GM21526 (cell line): ENCODE results near the gene PUS1.

ENCODE experiments used
- ATAC-seq: cut with Tn5 transposase; IDR thresholded peaks from one replicate; pipeline ENCODE4 v1.9.1; 2021; ENCODE audit warnings: moderate library complexity; ENCODE audit not compliant: unreplicated experiment, low FRiP score

Gene PUS1

DNA sequence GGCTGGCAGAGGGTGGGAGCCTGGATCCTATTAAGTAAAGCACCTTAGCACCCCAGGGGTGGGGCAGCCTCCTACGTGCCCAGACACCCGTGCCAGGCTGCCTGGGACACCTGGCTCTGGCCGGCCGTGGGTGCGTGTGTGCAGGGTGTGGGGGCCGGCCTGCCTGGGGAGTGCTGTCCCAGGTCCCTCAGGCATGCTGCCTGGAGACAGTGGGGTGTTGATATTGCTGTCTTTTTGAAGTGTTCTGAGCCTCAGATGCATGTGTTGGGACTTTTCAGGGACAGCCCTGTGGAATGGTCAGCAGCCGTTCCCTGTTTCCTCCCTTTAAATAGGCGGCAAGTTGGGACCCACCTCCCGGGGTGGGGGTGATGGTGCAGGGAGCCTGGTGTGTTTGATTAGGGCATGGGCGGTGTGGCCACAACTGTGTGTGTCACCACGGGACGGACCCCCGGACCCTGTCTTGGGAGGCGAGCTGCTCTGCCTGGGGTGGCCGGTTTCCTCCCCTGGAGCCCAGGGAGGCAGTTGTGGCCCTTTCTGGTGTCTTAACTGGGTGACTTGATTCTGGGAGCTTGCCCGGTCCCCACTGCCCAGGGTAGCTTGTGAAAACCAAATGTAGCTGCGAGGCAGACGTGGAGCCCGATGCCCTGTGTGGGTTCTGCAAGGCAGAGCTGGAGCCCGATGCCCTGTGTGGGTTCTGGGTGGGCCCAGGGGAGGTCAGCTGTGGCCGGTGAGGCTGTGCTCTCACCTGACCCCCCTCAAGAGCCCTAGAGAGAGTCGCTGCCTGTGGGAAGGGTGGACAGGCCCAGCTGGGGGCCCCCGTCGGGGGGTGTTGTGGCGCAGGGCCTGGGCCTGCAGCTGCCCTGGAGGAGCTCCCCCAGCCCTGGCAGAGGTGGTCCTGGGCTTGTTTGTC lies 26.5 kb upstream of the PUS1 start:
- no peak for ATAC-seq

DNA sequence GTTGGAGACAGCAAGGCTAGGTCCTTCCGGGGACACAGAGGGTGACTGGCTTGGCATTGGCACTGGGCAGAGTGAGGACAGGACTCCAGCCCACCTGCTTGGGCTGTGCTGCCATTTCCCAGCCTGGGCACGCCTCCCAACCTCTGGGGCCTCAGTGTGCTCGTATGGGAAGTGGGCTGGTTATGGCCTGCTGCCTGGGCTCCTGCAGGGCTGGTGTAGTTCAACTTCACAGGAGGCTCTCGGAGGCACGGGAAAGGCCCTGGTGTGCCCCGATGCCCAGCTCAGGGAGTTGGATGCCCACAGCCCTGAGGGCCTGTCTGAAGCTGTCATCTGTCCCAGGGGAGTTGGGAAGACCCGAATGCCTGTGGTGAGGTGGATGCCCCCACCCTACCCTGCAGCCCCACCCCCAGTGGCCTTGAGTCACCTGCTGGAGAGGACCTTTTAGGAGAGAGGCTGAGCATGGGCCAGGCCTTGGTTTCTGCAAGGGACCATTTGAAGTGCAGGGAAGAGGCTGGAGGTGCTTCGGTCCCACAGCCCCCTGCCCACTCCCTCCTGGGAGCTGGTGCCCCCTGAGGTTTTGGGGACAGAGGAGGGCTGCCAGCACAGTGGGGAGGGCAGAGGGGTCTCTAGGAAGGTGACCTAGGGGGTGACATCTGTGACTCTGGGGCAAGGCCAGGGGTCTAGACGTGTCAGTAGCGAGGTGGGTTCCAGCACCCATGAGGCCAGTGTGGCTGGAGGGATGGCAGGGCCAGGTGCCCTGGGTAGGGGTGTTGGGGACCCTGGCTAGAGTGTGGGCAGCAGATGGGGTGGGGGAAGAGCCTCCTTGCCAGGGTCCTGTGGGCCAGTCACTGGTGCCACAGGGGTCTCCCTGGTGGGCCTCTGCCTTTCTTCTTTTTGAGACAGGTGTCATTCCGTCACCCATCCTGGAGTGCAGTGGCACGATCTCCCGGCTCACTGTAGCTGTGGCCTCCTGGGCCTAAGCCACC lies 25.5 kb upstream of the PUS1 start:
- ATAC-seq = no peak

DNA sequence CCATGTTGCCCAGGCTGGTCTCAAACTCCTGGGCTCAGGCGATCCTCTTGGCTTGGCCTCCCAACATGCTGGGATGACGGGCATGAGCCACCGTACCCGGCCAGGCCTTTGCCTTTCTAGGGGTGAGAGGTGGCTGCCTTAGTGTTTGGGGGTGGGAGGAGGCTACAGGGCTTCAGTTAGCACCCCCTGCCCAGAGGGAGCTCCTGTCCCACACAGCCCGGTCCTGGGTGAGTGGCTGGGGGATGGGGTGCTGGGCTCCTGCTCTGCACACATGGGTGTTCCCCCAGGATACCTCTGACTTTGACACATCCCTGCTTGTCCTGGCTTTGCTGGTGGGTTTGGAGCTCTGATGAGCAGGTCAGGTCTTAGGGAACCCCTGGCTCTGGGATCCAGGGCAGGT lies 24.7 kb upstream of the PUS1 start:
- ATAC-seq = no peak

DNA sequence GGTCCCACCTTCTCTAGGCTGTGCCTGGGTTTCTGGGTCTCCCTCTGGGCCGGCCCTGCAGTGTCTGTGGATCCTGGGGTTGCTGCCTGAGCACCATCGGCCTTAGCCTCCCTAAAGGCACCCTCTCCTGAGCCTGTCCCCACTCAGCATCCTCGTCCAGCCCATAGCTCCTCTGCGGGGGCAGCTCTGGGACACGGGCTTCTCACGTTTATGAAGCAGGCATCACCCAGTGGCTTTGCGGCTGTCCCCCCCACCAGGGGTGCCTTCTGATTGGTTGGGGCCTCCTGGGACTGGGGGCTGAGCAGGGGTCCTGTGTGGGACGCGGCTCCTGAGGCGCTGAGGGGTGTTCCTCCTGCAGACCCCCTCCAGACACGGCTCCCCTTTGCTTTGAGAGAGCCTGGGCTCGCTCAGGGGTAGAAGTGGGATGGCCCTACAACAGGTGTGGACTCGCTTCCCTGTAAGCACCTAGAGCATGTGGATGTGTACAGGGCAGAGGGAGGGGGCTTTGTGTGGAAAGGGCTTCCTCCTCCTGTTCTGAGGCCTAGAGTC lies 23.9 kb upstream of the PUS1 start:
- ATAC-seq = no peak

DNA sequence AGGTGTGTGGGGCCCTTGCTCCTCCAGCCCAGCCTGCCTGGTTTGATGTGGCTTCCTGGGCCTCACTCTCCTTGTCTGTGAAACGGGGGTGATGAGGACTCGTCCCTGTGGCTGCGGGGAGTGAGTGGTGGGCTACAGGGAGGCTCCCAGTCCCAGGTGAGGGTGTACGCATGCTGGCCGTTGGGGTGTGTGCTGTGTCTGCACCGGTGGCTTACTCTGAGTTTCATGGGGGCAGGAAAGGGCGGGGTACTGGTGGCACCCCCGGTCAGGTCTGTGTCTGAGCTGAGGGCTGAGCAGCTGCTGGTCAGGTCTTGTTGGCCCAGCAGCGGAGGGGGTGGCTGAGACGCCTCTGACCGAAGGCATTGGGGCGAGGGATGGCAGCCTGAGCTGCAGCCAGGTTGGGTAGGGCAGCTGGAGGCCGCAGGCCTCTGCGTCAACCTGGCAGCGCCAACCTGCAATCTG lies 23.4 kb upstream of the PUS1 start:
- no peak for ATAC-seq

DNA sequence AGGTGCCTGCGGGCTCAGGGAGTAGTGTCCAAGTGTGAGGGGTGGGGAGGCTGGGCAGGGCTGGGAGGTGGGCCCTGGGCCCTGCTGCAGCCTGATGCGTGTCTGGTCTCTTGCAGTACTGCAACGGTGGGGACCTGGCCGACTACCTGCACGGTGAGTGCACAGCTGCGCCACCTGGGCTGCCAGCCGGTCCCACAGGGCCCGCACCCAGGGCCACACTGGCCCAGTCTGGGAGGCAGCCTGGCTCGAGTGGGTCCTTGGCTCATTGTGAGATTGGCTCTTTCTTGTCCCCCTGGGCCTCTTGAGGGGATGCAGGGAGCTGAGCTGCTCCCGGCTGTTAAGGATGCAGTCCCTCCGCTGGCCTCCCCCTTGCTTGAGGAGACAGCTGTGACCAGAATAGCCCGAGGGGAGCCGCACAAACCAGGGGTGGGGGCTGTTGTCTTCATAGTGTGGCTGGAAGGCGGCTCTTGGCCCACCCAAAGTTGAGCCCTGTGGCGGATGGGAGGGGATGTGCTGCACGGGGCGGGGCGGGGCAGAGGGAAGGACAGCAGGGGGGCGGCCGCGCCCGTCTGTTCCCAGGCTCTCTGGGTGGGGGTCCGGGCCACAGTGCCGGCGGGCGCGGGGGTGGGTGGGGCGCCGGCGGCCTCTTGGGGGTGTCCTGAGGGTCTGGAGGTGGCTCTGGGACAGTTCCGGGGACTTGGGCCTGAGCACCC lies 21.5 kb upstream of the PUS1 start:
- no peak for ATAC-seq

DNA sequence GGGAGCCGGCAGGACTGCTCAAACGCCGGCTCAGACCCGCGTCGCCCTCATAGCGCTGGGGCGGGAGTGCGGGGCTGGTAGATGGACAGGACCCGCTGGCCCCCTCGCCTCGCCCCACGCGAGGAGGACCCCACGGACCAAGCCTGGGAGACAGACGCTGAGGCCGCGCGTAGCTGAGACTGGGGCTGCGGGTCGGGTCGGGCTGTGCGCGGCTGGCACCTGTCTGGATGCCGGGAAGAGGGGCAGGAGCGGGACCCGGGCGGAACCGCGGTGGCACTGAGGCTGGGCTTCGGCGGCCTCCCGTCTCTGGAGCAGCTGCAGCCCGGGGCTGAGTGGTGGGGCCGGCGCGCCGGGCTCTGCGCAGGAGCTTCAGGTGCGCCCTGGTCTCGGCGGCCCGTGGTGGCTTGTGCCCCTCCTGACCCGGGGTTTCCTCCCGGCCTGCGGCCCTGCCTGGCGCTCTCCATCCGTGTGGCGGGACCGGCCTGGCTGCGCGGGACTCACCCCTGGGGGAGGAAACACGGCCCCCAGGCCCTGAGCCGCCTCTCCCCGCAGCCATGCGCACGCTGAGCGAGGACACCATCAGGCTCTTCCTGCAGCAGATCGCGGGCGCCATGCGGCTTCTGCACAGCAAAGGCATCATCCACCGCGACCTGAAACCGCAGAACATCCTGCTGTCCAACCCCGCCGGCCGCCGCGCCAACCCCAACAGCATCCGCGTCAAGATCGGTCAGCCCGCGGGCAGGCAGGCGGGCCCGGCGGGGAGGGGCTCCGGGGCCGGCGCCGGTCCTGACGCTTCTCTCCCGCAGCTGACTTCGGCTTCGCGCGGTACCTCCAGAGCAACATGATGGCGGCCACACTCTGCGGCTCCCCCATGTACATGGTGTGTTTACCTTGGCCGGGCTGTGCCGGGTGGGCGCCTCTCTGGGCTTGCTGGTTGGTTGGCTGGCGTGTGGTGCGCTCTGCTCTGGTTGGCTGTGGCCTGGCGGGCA lies 20.7 kb upstream of the PUS1 start:
- ATAC-seq = no peak

DNA sequence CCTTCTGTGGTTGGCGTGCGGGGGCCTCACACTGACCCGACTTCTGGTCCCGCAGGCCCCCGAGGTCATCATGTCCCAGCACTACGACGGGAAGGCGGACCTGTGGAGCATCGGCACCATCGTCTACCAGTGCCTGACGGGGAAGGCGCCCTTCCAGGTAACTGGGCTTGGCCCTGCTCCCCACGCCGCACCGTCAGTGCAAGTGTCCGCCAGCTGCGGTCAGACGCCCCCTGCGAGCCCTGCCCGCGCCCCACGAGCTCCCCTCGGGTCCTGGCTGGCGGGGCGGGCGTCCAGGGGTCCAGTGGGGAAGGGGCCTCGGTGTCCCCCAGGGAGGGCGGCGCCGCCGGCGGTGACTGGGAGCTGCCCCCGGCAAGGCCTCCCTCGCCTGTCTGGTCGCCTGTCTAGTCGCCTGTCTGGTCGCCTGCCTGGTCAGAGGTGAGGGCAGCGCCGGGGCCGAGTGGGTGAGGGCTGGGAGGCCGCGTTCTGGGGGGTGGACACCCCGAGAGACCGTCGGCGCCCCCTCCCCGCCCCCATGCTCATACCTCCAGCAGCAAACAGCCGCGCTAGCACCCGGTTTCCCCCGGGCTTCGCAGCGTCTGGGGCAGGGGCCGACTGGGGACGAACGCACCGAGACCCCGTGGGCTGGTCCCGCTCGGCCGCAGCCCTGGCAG lies 19.9 kb upstream of the PUS1 start:
- no peak for ATAC-seq

DNA sequence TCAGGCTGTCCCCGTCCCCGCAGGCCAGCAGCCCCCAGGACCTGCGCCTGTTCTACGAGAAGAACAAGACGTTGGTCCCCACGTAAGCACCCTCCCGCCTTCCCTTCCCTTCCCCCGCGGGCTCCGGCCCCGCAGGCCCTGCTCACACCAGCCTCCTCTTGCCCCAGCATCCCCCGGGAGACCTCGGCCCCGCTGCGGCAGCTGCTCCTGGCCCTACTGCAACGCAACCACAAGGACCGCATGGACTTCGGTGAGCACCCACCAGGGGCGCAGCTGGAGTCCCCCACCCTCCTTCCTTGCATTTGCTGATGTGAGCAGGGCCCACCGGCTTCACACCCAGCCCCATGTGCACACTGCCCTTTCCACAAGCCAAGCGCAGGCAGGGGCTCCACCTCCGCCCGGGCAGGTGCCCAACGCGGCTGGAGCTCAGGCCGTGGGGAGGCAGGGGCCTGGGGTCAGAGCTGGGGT lies 19.3 kb upstream of the PUS1 start:
- no peak for ATAC-seq

DNA sequence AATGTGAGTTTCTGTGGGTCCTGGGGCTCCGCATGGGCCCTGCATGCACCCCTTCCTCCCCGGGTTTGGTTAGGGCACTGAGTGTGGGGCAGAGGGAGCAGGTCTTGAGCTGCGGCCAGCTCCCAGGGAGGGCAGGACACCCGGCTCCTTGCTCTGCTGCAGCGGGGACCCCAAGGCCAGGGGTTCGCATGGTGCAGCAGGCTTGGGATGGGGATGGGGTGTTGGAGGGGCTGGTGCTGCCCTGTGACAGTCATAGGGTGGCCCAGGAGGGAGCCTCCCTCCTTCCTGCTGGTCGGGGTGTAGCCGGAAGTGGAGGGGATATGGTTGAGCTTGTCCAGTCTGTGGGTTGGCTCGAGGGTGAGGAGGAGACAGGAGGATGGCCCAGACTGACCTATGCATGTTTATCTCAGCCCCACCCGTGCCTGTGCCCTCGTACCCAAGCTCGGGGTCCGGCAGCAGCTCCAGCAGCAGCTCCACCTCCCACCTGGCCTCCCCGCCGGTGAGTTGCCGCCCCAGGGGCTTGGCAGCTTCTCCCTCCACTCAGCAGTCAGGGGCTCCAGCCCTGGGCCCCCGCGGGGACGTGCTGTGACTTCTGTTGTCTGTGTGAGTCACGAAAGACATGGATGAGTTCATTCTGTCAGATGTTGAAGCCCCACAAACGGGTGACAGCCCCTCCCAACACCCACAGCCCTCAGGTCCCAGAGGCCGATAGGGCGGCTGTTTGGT lies 18.6 kb upstream of the PUS1 start:
- no peak for ATAC-seq

DNA sequence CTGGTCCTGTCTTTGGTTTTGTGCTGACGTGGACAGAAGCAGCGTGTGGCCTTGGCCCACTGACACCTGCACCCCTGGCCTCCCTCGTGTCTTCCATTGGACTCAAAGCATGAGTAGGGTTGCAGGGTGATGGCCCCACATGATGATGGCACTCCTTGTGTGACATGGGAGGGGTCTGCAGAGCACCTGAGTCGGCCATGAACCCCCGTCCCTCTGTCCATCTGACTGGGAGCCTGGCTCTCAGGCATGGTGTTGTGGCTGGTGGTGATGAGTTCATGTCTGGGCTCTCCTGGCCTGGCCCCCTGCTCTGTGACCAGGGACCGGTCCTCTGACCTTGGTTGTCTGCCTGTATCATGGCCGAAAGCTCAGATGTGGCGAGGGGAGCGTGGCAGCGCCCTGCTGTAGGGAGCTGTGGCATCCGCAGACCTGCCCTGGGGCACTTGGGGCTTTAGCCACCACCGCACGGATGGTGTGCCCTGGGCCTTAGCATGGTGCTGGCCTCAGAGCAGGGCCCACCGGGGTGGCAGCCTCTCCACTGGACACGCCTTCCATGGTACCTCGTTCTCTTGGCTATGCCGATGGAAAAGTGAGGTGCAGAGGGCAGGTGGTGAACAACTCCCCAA lies 17.9 kb upstream of the PUS1 start:
- no peak for ATAC-seq

DNA sequence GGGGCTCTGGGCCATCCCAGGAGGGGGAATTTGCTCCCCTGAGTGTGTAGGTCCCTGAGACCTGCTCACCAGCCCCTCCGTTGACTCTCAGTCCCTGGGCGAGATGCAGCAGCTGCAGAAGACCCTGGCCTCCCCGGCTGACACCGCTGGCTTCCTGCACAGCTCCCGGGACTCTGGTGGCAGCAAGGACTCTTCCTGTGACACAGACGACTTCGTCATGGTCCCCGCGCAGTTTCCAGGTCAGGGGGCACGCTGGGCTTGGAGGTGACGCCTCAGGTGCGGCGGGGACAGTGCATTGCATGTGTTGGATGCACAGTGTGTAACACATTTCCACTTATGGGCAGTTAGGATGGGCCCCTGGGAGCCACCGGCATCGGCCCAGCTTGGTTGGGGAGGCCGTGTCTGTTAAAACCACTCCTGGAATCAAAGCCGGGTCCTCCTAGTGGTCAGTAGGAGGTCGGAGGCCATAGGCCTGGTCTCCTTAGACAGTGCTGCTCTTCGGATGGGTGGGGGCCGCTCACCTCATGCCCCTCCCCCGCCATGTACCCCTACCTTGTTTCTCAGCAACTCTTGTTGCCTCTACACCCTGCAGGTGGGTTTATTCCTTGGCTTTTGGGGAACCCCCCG lies 17.1 kb upstream of the PUS1 start:
- no peak for ATAC-seq

DNA sequence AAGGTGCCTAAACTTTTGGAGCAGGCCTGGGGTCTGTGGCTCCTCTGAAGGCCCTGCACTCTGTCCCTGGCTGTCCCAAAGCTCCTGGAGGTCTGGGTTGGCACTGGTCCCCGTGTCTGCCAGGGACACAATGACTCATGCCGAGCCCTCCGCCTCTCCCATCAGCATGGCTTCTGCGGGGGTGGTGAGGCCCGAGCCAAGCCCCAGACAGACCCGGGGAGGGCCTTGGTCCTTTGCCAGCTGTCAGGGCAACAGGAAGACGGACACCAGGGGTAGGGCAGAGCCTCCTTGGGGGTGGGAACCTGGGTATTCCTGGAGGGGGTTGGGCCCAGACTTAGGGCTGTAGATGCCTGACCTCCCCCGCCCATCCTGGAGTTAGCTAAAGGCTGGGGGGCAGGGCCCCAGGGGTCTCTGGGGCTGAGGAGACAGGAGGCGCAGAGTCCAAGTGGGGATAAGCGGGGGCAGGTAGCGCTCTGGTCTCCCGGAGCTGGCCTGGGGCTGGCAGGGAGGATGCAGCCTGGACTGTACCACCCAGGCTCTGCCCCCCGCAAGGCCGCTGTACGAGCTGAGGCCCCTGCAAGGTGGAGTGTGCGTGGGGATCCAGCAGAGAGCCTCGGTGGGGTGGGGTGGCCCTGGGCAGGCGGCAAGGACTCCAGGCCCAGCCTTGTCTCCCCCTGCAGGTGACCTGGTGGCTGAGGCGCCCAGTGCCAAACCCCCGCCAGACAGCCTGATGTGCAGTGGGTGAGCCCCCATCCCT lies 16.4 kb upstream of the PUS1 start:
- no peak for ATAC-seq

DNA sequence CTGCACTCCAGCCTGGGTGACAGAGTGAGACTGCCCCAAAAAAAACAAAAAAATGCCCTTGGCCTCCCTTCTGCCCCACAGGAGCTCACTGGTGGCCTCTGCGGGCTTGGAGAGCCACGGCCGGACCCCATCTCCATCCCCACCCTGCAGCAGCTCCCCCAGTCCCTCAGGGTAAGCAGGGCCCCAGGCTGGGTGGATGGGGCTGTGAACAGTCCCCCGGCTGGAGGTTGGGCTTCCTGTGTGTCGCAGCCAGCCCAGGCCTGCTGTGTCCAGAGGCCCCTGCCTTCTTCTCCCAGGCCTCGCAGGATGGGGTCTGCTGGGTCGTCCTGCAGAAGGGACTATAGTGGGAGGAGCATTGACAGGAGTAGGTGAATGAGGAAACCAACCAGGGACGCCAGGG lies 15.4 kb upstream of the PUS1 start:
- no peak for ATAC-seq

DNA sequence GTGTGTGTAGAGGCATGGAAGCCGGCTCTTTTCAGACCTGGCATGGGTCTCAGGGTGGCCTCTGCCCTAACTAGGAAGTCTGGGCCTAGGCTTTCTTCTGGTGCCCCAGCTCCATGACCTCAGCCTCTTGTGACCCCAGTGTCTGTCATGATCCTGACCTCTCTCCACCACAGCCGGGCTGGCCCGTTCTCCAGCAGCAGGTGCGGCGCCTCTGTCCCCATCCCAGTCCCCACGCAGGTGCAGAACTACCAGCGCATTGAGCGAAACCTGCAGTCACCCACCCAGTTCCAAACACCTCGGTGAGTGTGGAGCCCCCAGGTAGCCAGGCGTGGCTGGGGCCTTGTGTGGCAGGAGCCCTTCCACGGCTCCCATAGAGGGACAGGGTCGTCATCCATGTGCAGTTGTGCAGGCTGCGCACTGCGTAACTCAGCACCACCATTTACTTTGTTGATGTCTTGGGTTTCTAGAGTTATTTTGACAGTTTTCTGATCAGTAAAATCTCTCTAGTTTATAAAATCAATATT lies 14.8 kb upstream of the PUS1 start:
- no peak for ATAC-seq
